HK-2 (cell line): ENCODE results near the gene MAP2K1.
"Not testable (repeated sequence)": the region's sequence is repeated elsewhere in the genome, so short reads cannot be mapped to it uniquely, and the experiment has no call there.

ENCODE experiments used
- DNase-seq: peaks from one replicate; pipeline ENCODE4 v3.0.0-alpha.2; 2018; ENCODE audit not compliant: unreplicated experiment

Gene MAP2K1

DNA sequence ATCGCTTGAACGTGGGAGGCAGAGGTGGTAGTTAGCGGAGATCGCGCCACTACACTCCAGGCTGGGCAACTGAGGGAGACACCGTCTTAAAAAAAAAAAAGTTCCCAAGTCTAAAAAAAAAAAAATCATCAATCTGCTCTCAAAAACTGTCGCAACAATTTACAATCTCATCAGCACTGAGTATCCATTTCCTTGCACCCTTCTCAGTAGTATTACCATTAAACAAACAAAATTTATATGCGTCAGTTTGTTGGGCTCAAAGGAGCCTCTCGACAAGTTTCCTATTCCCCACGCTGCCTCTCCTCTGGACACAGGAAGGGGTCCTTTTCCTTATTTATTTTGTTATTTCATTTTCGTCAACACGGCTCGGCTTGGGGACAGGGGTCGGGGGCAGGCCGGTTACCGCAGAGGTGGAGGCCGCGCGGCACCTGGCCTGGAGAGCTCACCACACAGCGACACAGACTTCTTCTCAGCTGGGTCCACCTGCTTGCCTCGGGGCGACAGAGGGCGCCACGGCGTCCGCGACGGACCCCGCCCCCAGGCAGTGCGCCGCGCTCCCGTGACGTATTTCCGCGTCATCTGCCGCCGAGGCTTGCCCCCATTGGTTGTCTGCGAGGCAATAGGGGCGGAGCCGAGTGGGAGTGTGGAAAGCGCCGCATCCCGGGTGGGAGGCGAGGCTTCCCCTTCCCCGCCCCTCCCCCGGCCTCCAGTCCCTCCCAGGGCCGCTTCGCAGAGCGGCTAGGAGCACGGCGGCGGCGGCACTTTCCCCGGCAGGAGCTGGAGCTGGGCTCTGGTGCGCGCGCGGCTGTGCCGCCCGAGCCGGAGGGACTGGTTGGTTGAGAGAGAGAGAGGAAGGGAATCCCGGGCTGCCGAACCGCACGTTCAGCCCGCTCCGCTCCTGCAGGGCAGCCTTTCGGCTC is at the start of gene MAP2K1:
Gene MAP2K1, plus strand, starts transcription at position 709 of the 920 bp plus-strand sequence. CDS start 436 bp downstream, outside the sequence.
- peak; percentile 93 for DNase-seq

DNA sequence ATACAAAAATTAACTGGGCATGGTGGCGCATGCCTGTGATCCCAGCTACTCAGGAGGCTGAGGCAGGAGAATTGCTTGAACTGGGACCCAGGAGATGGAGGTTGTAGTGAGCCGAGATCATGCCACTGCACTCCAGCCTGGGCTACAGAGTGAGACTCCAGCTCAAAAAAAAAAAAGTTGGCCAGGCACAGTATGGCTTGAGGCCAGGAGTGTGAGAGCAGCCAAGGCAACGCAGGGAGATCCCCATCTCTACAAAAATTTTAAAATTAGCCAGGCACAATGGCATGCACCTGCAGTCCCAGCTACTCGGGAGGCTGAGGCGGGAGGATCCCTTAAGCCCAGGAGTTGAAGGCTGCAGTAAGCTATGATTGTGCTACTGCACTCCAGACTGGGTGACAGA is 38.2 kb upstream of the MAP2K1 start:
- DNase-seq, result not testable (repeated sequence)

DNA sequence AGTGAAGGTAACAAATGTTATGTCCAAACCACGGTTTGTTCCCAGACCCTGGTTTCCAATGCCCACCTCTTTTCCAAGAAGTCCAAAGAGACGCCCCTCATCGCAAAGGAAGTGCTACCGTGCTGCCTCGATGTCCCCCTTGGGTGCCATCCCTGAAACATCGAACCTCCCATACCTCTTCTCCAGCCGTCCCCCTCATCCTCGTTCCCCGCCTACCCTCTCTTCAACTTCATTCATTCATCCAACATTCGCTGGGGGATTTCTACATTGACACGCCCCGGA is 30.7 kb upstream of the MAP2K1 start:
- DNase-seq, result no peak

GRCh38 chr15:66356359-66357236 is 30.1 kb upstream of the MAP2K1 start, which contains the start of gene TIPIN:
Gene TIPIN (minus strand): TSS chr15:66356685. CDS start chr15:66352947, 3,738 bp downstream.
- peak; percentile 93 for DNase-seq

GRCh38 chr15:66359740-66360139 is 27.0 kb upstream of the MAP2K1 start:
- DNase-seq, result no peak

GRCh38 chr15:66361745-66362460 is 24.8 kb upstream of the MAP2K1 start:
- not testable (repeated sequence) for DNase-seq

DNA sequence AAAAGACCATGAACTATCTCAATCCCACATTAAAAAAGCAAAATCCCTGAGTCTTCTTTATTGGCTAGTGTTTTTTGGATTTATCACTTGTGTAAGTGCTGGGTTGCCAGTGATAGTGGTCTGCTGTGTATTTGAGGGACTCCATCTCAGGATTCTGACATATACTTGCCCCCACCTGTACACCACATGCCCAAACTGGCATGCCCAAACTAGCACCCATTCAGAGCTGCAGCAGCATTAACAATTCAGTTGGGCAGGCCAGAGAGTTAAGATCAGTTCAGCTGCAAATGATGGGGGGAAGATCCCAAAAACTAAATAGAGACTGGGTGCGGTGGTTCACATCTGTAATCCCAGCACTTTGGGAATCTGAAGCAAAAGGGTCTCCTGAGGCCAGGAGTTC is 23.9 kb upstream of the MAP2K1 start:
- DNase-seq, result no peak

DNA sequence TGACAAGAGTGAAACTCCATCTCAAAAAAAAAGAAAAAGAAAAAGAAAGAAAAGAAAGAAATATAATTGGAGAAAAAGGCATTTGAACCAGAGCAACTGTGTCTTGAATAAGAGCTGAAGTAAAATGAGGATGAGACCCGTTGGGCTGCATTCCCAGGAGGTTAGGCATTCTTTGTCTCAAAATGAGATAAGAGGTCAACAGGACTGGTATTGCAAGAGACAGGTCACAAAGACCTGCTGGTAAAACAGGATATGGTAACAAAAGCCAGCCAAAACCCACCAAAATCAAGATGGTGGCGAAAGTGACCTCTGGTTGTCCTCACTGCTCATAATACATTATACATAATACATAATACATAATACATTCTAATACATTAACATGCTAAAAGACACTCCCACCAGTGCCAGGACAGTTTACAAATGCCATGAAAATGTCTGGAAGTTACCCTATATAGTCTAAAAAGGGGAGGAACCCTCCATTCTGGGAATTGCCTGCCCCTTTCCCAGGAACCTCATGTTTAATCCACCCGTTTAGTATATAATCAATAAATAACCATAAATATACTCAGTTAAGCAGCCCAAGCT is 21.7 kb upstream of the MAP2K1 start:
- no peak for DNase-seq

DNA sequence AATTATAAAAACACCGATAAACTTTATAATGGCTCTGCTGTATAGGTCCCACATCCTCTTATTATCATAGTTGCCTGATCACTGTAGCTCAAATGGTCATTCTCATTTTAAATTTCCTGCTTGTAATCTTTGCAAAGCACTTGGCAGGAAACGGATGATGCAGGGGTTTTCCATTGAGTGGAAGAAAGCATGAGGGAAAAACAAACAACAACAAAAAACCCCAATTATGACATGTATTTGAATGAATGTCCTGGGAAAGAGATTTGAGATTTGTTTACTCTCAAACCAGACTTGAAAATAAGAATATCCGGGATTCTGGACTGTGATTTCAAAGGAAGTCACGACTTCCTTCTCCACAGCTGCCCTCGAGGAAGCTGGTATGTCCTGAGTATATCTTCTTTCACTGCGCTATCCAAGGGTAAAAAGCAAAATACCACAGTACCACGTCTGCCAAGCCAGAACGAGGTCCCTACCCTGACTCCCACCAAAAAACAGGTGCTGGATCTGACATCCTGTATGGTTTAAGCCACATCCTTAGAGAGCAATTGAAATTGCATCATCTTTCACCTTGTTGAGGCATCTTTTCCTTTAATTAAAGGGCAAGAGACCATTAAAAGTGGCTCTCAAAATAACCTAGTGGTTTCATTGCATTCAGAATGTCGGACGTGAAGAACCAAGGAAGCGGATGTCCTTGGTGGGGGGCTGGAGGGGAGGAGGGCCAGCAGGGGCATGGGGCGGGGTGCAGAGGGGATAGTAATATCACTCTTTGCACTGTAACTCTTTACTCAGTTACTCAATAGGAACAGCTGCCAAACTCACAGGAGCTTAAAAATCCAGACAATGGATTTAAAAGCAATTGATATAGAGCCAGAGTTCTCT is 16.7 kb upstream of the MAP2K1 start:
- DNase-seq, result no peak

DNA sequence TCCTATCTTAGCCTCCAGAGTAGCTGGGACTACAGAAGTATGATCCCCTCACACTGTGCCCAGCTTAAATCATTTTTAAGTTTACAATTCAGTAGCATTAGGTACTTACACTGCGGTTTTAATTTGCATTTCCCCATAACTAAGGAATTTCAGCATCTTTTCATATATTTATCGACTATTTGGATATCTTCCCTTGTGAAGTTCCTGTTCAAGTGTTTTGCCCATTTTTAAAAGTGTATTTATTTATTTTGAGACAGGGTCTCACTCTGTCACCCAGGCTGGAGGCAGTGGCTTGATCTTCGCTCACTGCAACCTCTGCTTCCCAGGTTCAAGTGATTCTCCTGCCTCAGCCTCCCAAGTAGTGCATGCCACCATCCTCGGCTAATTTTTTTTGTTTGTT is 12.5 kb upstream of the MAP2K1 start:
- no peak for DNase-seq

- no peak for DNase-seq
Observed at GRCh38 chr15:66378814-66379430, 7.8 kb upstream of the MAP2K1 start.

DNA sequence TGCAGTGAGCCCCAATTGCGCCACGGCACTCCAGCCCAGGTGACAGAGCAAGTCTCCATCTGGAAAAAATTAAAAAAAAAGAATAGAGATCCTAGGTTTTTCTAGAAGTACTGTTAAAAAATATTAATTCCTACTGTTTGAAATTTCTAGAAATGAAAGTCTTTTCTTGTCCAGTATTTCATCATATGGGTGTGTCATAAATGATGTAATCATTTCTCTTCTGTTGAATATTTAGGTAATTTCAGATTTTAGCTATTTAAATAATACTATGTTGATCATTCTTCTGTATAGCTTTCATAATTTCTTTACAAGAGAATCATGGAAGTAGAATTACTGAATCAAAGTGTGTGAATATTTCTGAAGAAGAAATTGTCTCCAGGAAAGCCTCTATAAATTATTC is 5.3 kb upstream of the MAP2K1 start:
- not testable (repeated sequence) for DNase-seq

DNA sequence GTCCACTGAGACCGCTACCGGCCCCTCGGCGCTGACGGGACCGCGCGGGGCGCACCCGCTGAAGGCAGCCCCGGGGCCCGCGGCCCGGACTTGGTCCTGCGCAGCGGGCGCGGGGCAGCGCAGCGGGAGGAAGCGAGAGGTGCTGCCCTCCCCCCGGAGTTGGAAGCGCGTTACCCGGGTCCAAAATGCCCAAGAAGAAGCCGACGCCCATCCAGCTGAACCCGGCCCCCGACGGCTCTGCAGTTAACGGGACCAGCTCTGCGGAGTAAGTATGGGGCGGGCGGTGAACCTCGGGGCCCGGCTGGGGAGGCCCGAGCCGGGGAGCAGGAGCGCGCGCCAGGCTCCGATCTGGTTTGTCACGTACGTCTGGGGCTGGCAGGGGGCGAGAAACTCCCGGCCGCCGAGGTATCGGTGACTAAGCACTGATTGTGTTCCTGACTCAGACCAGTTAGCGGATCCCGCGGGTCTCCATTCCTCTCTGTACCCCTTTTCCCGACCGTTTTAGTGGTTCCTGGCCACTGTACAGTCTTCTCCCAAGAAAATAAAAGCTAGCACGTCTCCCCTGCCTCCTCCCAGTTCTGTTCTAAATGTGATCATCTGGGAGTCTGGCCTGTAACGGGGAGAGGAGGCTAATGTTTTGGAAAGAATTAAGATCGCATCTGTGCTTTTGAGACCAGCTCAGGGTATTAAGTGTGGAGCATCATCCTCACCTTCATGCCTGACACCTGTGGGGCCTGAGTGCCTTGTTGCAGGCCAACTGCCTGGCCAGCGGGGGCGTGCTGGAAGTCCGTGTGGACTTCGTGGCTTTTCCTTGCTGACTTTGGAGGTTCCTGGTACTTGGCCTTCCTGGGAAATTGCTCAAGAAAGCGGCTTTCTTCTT is 691 bp downstream of the MAP2K1 start:
- peak; percentile 64 for DNase-seq

DNA sequence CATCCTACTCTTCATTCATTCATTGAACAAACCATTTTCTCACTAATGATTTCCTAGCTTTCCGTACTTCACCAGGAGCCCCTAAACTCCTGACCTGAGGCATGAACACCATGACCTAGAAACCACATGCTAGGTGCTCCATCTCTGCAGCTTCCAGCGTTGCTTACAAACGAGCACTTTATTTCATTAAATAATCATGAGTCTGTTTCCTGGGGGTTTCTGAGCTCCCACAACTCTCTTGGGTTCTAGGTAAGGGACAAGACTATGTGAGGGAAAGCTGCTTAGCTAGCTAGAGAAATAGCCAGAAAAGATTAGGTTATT is 1.3 kb downstream of the MAP2K1 start:
- DNase-seq, result no peak

DNA sequence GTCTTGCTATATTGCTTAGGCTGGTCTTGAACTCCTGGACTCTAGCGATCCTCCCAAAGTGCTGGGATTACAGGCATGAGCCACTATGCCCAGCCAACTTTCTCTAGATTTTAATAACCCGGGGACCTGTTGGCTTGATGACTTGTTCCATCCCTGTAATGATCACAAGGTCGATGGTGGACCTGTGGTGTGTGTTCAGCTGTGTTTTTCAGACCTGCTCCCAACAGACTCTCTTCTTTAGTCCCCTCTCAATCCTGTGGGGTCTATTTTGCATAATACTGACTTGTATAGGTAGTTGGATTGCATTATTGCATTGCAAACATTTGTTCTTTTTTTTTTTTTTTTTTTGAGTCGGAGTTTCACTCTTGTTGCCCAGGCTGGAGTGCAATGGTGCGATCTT is 1.9 kb downstream of the MAP2K1 start:
- DNase-seq, result no peak

DNA sequence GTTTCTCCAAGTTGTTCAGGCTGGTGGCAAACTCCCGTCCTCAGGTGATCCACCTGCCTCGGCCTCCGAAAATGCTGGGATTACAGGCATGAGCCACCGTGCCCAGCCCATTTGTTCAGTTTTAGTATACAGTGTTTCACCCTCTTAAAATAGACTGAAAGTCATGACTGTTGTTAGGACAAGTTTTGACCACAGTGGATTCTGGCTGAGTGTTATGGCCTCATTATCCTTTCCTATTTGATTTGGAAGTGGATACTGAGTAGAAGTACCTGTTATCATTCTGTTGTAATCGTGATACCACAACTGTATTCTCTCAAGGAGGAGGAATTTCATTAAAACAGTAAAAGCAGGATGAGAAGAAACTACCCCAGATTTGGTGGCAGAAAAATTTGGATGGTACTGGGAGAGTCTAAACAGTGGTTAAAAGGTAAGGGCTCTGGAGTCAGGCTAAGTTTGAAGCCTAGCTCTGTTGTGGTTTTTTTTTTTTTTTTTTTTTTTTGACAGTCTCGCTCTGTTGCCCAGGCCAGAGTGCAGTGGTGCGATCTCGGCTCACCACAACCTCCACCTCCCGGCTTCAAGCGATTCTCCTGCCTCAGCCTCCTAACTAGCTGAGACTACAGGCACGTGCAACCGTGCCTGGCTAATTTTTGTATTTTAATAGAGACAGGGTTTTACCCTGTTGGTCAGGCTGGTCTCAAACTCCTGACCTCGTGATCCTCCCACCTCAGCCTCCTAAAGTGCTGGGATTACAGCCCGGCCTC is 2.6 kb downstream of the MAP2K1 start:
- no peak for DNase-seq

GRCh38 chr15:66389859-66390381 is 3.2 kb downstream of the MAP2K1 start:
- no peak for DNase-seq

- DNase-seq, result peak; percentile 10
Observed at GRCh38 chr15:66390678-66391077, 4.0 kb downstream of the MAP2K1 start.
